Fibroblast of skin of right biceps (primary cell): ENCODE measurements around the gene ATG16L1.

Source experiments
- DNase-seq: peaks from one replicate; pipeline ENCODE4 v3.0.0-alpha.2; 2013

Gene ATG16L1

DNA sequence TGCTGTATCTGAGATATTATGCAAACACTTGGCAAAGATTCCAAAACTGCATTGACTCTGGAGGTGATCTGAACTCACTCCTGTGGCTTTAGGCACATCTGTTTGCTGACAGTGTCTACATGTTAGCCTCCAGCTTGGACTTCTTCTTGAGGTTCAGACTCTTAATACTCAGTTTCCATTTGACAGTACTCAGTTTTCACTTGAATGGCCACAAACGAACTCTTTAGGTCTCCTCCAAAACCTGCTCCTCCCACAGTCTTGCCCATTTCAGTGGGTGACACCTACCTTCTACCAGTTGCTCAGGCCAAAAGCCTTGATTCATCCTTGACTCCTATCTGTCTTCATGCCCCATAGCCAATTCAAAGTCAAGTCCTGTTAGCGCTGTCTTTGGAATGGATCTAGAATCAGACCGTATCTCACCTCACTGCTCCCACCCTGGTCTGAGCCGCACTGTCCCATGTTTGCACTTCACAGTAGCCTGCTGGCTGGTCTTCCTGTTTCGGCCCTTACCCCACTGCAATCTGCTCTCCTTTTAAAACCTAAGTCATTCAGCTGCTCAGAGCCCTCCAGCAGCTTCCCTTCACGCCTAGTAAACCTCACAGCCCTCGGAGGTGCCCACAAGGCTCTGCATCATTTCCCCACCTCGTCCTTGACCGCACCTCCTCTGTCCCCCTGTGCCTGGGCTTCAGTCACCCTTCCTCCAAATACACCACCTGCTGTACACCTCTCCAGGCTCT is 10.5 kb downstream of the ATG16L1 start:
- no peak for DNase-seq

DNA sequence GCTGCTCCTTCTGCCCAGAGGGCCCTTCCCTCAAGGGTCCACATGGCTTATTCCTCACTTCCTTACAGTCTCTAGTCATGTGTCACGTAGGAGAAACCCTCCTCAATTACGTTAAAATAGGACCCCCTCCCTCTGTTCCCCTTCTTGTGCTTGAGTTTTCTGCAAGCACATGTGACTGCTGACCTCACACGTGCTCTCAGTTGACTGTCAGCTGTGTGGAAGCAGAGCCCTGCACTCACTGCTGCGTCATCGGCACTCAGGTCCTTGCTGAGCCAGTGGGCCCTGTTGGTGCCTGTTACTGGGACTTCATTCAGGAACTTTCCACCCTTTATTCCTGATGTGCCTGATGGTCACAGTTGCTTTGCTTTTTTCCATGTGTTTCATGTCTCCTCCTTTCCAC is 11.1 kb downstream of the ATG16L1 start:
- no peak for DNase-seq

DNA sequence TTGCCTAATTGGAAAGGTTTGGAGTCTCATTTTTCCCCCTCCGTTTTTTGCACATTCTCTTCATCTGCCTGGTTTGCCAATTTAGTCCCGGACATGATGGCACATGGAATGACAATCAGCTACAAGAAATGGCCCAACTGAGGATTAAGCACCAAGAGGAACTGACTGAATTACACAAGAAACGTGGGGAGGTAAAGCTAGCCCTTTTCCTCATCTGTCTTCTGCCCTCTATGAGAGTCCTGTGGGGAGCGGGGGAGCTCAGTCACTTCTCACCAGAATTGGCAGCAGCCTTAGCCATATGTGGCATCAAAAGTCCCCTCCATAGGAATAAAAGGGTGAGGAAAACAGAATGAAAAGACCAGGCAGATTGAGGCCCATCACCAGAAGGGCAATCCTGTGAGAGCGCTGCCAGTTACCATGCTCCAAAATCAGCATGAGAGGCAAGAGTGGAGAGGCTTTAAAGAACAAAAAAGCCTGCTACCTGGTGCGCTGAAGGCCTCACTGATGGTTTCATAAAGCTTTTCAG is 11.6 kb downstream of the ATG16L1 start:
- no peak for DNase-seq

DNA sequence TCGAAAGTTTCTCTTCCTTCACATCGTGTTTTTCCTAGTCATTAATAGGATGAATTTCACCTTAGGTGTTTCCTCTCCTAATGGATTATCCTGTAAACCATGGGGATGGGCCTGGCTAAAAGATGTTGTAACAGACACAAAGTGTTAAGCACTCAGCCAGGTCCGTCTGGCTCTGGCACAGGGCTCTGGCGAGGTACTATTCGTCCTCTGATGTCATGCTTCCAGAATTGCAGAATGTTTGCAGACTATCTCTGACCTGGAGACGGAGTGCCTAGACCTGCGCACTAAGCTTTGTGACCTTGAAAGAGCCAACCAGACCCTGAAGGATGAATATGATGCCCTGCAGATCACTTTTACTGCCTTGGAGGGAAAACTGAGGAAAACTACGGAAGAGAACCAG is 13.2 kb downstream of the ATG16L1 start:
- DNase-seq, result no peak

DNA sequence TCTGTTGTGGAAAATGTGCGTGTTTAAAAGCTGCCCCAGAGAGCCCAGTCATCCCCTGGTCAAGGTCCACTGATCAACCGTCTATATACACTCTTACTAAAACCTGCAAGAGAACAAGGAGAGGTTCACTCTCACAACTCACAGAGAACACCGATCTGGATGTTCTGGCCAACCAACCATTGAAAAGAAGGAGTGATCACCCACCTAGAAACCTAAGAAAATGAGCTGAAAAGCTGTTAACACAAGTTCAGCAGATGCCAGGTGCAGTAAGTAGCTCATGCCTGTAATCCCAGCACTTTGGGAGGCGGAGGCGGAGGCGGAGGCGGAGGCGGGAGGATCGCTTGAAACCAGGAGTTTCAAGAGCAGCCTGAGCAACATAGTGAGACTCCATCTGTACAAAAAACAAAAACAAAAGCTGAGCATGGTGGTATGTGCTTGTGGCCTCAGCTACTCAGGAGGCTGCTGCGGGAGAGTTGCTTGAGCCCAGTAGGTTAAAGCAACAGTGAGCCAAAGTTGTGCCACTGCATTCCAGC is 14.5 kb downstream of the ATG16L1 start:
- no peak for DNase-seq

DNA sequence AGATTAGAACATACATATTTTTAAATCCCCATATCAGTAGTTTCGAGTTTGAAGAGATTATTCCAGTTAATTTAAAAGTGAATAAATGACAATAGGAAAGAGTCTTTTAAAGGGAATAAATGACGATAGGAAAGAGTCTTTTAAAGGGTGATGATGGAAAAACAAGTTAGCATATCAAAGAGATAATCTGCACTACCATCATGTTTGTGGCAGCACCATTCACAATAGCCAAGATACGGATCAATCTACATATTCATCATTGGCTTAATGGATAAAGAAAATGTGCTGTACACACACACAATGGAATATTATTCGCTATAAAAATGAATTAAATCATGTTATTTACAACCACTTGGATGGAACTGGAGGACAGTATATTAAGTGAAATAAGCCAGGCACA is 15.0 kb downstream of the ATG16L1 start:
- no peak for DNase-seq

DNA sequence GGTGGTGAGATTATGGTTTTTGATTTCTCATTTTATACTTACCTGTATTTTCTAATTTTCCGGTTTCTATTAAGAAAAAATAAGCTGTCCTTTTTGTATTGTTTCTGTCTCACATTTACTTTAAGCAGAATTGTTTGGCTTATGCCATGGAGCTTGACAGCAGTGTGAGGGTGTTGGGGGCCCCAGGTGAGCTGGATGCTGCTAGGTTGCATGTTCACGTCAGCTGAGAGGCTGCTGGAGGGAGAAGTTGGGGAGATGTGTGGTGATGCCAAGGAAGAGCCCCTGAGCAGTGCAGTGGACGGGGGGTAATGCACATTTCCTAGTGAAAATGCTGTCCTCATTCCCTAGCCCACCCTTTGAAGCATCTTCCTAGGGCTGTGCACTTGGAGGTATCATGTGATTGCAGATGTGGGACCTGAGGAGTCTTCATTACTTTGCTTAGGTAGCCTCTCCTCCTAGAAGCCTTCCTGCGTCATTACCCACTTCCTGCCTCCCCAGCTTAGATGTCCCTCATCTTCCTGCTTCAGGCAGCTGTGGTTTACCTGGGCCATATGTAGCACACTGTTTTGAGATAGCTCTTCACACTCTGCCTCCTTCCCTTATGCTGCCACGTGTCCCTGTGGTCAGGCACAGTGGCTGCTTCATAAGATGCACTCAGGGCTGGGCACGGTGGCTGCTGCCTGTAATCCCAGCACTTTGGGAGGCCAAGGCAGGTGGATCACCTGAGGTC is 16.2 kb downstream of the ATG16L1 start:
- no peak for DNase-seq

DNA sequence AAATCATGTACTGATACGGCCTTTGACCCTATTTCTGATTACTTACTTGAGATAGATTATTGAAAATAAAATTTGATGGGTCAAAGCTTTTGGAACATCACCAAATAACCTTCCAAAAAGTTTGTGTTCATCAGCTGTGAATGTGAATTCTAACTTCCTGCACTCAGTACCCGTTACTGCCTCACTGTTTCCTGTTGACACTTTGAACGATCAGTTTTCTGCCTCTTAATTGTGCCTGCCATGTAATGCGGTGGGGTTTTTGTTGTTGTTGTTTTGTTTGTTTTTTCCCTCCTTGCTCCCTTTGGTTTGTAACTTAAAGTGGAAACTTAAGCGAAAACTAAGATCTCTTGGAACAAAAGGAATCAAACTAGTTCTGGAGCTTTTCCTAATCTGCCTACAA is 18.9 kb downstream of the ATG16L1 start:
- DNase-seq, result no peak

DNA sequence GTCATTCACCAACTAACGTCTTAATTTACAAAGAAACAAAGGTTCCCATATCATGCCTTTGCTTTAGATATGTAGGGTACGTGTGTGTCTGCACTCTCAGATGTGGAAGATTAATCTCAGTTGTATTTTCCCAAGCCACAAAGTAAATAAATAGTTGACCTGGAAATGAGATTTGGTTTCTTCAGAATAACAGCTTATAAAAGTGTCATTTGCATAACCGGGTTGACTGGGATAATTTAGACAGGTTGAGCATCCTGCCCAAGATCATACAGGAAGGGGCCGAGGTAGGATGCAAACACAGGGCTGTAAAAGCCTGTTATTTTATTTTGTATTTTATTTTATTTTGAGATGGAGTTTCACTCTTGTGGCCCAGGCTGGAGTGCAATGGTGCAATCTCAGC is 19.5 kb downstream of the ATG16L1 start:
- no peak for DNase-seq

DNA sequence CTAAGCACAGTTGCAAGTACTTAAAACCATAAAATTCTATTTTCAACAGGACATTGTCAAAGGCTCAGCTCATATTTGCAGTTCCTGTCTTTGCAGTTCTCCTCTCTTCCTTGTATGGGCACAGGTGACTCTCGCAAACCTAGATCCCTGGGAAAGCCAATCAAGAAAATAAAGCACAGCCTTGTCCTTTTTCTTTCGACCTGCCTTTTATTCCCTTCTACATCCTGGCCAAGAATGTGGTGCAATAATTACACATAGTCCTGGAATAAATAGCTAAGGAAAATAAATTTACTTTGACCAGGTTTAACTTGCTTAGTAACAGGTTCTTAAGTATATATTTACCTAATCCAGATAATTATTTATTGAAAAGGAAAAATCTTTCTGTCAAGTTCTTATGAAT is 20.2 kb downstream of the ATG16L1 start:
- DNase-seq, result no peak

DNA sequence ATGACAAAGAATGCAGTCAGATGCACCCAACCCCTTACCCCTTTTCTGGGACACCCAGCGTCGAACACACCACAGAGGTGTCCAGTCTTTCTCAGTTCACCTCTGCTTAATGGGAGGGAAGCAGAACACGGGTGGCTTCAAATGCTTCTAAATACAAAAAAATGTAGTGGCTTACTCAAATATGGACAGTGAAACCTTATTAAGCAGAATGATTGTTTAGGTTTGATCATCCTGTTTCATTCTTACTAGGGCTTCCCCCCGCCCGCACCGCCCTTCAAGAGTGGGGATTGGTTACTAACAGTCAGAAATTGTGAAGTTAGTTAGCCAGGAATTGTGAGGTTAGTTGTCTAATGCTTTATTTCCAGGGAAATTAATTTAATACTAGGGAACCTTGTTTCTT is 21.6 kb downstream of the ATG16L1 start:
- no peak for DNase-seq

DNA sequence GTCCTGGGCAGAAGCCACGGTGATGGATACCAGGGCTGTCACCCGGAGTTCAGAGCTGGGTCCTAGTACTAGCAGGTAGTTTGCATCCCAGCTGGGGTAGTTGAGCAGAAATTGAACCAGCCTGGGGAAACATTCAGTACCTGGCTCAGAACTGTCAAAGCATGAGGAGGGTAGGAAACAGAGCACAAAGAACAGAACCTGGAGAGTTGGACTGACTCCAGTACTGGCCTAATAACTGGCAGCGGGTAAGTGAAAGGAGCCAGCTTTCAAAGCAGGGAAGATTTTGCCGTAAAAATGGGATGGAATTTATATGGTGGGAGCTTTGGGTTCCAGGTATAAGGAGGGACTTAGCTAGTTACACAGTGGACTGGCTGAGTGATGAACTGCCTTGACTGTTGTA is 23.8 kb downstream of the ATG16L1 start:
- DNase-seq, result no peak

DNA sequence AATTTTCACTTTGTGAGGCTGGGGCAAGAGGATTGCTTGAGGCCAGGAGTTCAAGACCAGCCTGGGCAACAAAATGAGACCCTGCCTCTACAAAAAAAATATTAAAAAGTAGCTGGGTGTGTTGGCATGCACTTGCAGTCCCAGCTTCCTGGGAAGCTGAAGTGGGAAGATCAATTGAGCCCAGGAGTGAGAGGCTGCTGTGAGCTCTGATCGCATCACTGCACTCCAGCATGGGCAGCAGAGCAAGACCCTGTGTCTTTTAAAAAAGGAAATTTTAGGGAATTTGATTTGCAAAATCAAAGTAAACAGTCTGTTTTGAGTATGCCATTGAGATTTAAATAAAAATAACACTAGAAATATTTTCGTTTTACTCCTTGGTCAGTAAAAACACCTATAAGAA is 27.4 kb downstream of the ATG16L1 start:
- no peak for DNase-seq

DNA sequence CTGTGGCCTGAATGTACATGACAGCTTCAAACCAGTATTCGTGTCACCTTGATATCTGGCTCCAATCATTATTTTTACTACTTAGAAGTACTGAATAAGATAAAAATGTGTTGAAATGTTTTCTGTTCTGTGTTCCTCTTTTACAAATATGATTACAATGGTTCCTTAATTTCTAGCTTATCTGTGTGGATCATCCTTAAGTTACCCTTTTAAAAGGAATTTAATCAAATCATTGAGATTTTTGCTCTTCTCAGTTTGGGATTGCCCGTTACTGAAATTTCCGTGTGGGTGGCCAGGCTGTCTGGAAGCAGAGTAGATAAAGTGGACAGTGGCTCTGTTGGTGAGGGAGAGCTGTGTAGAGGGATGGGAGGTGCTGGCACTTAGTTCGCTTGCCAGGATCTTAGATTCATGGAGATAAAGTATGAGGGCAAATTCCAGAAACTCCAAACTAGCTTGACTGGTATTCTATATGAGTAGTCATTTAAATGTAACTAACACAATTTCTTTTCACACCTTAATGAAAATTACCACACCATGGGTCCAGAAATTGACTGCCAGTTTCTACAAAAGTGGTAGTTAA is 28.7 kb downstream of the ATG16L1 start:
- DNase-seq, result no peak

DNA sequence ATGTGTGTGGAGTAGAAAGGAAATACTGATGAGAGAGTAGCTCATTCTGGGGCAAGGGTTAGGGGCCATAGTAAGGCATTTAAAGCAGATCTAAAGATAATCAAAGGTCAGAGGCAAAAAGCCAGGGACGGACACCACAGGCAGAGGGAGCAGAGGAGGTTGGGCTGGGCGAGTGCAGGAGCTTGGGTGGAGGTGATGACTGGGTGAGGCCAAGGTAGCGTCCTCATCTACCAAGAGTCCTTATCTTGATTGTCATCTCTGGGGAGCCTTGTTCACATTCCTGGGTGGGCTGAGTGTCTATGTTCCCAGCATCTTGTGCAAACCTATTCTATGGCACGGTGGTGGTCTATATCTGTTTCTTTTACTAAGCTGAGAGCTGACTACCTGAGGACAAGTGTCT is 30.1 kb downstream of the ATG16L1 start:
- DNase-seq, result no peak

DNA sequence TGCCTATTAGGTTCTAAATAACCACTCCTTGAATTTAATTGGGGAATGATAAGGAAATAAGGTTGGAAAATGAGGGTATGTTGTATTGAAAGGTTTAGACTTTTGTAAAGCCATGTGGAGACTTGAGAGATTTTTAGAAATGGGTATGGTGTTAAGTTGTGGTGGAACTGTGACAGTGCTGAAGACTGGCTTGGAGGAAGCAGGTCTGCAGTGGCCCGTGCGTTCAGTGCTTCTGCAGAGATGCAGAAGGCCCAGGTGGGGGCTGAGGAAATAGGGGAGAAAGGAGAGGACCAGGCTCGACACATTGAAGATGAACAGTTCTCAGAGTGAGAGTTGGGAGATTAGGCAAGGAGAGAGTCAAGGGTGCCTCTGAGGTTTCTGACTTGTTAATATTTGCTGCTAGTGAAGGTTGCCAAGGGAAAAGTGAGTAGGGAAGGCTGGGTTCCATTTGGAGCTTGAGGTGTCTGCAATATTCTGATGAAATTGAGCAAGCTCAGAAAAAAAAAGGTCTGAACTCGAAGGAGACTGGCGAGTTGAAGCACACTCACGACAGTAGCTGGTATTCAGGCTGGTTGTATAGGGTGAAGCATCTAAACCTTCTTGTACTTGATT is 30.6 kb downstream of the ATG16L1 start:
- DNase-seq, result no peak

DNA sequence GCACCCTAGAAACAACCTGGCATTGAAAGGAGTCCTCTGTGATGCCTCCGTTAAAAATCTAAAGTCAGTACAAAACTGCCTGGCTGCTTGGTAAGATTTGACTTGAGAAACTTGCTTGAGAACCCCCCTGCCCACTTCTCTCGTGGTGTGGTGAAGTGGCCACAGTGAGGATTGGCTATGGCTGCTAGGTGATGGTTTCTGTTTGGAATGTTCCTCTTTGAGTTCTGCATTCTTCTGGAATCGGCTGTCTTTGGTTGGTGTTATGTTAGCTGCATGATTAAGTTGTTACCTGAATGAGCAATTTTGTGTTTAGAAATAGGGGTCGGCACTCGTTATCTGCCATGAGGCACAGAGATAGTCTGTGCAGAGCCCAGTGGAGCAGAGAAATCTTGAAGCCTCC is 34.4 kb downstream of the ATG16L1 start:
- peak; percentile 30 for DNase-seq

DNA sequence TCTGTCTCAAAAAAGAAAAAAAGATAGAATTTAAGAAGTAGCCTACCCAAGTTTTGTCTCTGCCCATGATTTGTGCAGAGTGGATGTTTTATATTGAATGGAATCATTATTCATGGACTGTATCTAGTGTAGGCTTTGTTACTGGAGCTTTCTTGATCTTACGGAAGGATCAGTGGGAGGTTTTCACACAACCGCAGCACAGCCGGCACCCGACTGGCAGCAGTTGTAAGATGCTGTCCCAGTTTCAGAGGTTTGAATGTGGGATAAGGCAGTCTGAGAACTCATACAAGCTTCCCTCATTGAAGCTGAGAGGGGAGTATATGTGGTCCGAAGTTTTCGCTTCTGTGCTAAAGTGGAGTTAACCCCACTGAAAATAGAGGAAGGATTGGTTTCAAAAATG is 36.4 kb downstream of the ATG16L1 start:
- DNase-seq, result no peak

DNA sequence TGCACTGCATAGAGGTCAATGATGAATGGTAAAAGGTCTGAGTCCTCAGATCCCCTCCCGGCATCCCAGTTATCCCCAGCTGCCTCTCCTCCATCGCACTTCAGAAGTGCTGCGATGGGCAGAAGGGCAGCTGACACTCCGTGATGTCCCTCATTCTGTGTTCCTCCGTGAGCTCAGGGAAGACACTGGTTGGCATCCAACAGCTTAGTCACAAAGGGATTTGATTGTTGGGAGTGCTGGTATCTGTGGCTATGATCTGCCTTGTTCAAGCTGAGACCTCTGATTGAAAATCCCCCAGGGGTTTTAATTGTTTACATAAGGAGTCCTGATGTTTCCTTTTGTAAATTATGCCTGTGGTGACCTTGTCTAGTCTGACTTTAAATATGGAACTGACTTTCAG is 37.2 kb downstream of the ATG16L1 start:
- DNase-seq, result no peak

DNA sequence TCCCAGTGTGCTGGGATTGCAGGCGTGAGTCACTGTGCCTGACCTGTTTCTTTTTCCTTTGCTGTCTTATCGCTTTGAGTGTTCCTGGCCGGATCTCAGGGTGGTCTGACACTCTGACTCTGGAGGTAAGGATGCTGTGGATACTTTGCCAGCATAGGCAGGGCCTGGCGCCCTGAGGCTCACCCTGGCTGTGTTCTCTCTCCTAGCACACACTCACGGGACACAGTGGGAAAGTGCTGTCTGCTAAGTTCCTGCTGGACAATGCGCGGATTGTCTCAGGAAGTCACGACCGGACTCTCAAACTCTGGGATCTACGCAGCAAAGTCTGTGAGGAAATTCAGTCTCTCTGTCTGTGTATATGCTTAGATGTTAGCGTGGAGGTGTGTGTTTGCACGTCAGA is 38.2 kb downstream of the ATG16L1 start:
- no peak for DNase-seq

DNA sequence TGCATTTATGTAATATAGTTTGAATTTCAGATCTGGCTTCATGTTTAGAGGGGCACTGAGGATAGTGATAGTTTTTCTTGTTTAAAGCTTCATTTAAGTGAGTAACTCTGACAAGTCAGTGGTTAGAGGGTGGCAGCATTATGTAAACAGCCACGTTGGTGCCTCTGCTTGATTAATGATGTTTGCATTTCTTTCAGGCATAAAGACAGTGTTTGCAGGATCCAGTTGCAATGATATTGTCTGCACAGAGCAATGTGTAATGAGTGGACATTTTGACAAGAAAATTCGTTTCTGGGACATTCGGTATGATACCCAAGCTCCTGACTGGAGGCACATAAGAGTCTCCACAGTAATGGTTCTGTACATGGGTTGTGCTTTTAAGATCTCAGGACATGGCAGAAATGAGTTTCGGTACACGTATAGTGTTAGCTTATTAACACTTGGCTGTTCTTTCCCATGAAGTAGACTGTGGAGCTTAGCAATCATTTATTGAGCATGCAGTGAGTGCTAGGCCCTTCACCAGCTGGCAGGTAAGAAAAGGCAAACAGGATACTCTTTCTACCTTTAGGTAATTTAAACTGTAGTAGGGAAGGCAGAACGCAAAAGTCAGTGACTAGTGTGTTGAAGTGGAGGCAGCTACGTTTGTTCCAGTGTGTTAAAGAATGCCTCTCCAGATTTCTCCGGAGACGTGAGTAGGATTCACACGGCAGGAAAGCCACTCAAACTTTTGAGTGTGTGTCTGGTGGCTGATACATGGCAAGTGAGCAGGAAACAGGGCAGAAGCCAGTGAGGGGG is 38.8 kb downstream of the ATG16L1 start:
- DNase-seq, result no peak

DNA sequence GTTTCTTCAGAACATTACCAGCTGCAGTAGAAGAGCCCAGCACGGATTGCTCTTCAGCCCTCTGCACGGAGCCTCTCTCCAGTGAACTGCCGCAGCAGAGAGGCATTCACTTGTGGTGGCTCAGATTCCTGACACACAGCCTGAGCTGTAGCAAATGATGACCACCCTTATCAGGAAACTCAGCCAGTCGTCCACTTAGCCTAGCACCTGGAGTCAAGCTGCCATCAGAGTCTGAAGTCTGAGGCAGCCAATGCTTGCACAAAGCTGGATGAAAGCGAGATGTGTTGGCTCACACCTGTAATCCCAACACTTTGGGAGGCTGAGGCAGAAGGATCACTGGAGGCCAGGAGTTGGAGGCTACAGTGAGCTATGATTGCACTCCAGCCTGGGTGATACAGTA is 44.4 kb downstream of the ATG16L1 start:
- DNase-seq, result no peak

DNA sequence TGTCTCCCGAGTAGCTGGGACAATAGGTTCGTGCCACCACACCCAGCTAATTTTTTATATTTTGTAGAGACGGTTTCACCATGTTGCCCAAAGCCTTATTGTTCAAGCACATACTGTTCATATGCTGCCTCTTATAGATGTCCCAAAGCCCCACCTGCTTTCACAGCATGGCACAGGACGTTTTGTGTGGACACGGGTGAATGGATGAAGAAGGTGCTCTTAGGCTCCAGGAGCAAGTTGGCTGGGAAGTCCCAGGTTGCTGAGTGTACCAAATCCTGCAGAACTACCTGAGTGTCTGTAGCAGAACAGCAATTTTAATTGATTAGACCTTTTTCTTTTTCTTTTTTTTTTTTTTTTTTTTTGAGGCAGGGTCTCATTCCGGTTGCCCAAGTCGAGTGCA is 45.6 kb downstream of the ATG16L1 start:
- no peak for DNase-seq
